Osteoblast (primary cell): ENCODE measurements around the gene WNT7B. TPM values are rescaled to one million over a fixed set of nuclear protein-coding genes. Genes with fewer than 3 reads are reported as not detected.

Source experiments
- DNase-seq: peaks from one replicate; pipeline ENCODE4 v3.0.0; 2011; ENCODE audit warnings: low spot score, mixed read lengths; ENCODE audit not compliant: insufficient read length; ENCODE audit errors: missing footprints
- H2AFZ ChIP-seq: 2 replicates; pipeline ENCODE4 v1.6.0; 2011; ENCODE audit warnings: mild to moderate bottlenecking, low read length
- H3K27ac ChIP-seq: 2 replicates; pipeline ENCODE4 v1.5.1; 2011; ENCODE audit warnings: mild to moderate bottlenecking, low read depth, low read length, moderate library complexity
- H3K27me3 ChIP-seq: 2 replicates; pipeline ENCODE4 v1.6.0; 2012; ENCODE audit warnings: mild to moderate bottlenecking, control low read depth, inconsistent platforms, low read length, moderate library complexity; ENCODE audit not compliant: insufficient read depth
- H3K36me3 ChIP-seq: 2 replicates; pipeline ENCODE4 v1.5.1; 2011; ENCODE audit warnings: mild to moderate bottlenecking, low read length, control low read depth, moderate library complexity; ENCODE audit not compliant: insufficient read depth
- H3K4me1 ChIP-seq: 2 replicates; pipeline ENCODE4 v1.5.1; 2011; ENCODE audit warnings: mild to moderate bottlenecking, low read length, control low read depth, moderate library complexity; ENCODE audit not compliant: insufficient read depth
- H3K4me2 ChIP-seq: 2 replicates; pipeline ENCODE4 v1.6.0; 2011; ENCODE audit warnings: mild to moderate bottlenecking, low read length; ENCODE audit not compliant: insufficient read depth
- H3K4me3 ChIP-seq: fragments of 200-600 bp; sonication (generic); 3 replicates; pipeline ENCODE4 v1.5.1; 2012; ENCODE audit warnings: mild to moderate bottlenecking, low read length, inconsistent platforms; ENCODE audit not compliant: insufficient read depth
- H3K79me2 ChIP-seq: 2 replicates; pipeline ENCODE4 v1.6.0; 2012; ENCODE audit warnings: mild to moderate bottlenecking, low read length, control low read depth, inconsistent platforms; ENCODE audit not compliant: insufficient read depth
- H3K9me3 ChIP-seq: 2 replicates; pipeline ENCODE4 v1.5.1; 2011; ENCODE audit warnings: low read depth, low read length, control low read depth
- H4K20me1 ChIP-seq: 2 replicates; pipeline ENCODE4 v1.6.0; 2012; ENCODE audit warnings: mild to moderate bottlenecking, low read length, control low read depth; ENCODE audit not compliant: insufficient read depth
- CTCF ChIP-seq: IDR thresholded peaks from 2 replicates; pipeline ENCODE4 v1.5.1; 2011; ENCODE audit warnings: mild to moderate bottlenecking, low read depth, low read length, moderate library complexity; ENCODE audit errors: extremely low read depth
- total RNA-seq: library from RNA; depleted of rRNA; stranded (reverse); fragments of >200 nt; gene quantifications from 2 replicates; pipeline ENCODE4 v1.2.3, GENCODE V29; 2012

Gene WNT7B
- total RNA-seq, 1 donor = not detected

GRCh38 chr22:45910928-45911467 is 66.0 kb downstream of the WNT7B start:
- Histone ChIP-seq H3K9me3 (no peaks in the 10 kb centered on the region), H4K20me1 (no peaks in the 10 kb centered on the region), H3K36me3 (no peaks in the 10 kb centered on the region), H2AFZ (no peak overlapping the region), H3K27ac (no peak overlapping the region), H3K4me1 (peaks cover 6% of the 10 kb centered on the region), H3K4me3 (no peak overlapping the region), H3K79me2 (no peaks in the 10 kb centered on the region), H3K4me2 (no peak overlapping the region), H3K27me3 (peaks cover 3% of the 10 kb centered on the region)
- DNase-seq = no peak
- TF ChIP-seq CTCF = no peak

GRCh38 chr22:45908961-45909360 is 68.0 kb downstream of the WNT7B start:
- no peak overlapping the region for H3K4me2 ChIP-seq
- no peak overlapping the region for H3K4me3 ChIP-seq
- H3K4me1 ChIP-seq = peaks cover 16% of the 10 kb centered on the region
- H3K27ac ChIP-seq = no peak overlapping the region
- no peak overlapping the region for H2AFZ ChIP-seq
- H4K20me1 ChIP-seq = no peaks in the 10 kb centered on the region
- no peaks in the 10 kb centered on the region for H3K36me3 ChIP-seq
- no peak for DNase-seq
- H3K27me3 ChIP-seq = peaks cover 3% of the 10 kb centered on the region
- H3K79me2 ChIP-seq = no peaks in the 10 kb centered on the region
- TF ChIP-seq CTCF = no peak
- no peaks in the 10 kb centered on the region for H3K9me3 ChIP-seq

- no peak for TF ChIP-seq CTCF
- Histone ChIP-seq H3K79me2 (no peaks in the 10 kb centered on the region), H3K4me2 (no peak overlapping the region), H3K9me3 (no peaks in the 10 kb centered on the region), H3K27me3 (peaks cover 3% of the 10 kb centered on the region), H4K20me1 (no peaks in the 10 kb centered on the region), H2AFZ (no peak overlapping the region), H3K4me3 (no peak overlapping the region), H3K4me1 (peaks cover 26% of the 10 kb centered on the region), H3K36me3 (no peaks in the 10 kb centered on the region), H3K27ac (no peak overlapping the region)
- DNase-seq = no peak
These were observed 69.0 kb downstream of the WNT7B start for GRCh38 chr22:45907996-45908395.

- no peak overlapping the region for H3K27ac ChIP-seq
- peaks cover 31% of the 10 kb centered on the region for H3K4me1 ChIP-seq
- H3K4me2 ChIP-seq = no peak overlapping the region
- peaks cover 3% of the 10 kb centered on the region for H3K27me3 ChIP-seq
- no peaks in the 10 kb centered on the region for H3K79me2 ChIP-seq
- H3K36me3 ChIP-seq = no peaks in the 10 kb centered on the region
- H3K9me3 ChIP-seq = no peaks in the 10 kb centered on the region
- H4K20me1 ChIP-seq = no peaks in the 10 kb centered on the region
- H2AFZ ChIP-seq = no peak overlapping the region
- no peak overlapping the region for H3K4me3 ChIP-seq
- DNase-seq = no peak
- no peak for TF ChIP-seq CTCF
These were observed 69.6 kb downstream of the WNT7B start for GRCh38 chr22:45907378-45907777.
